K562 (cell line): Measurements from ENCODE around the gene DHRS3. TPM values are rescaled to one million over a fixed set of nuclear protein-coding genes. Genes with fewer than 3 reads are reported as not detected.
A peak's percentile ranks its signal among the peaks of the same experiment; 100 is the strongest.

Experiments used
- BMI1 ChIP-seq: fragments of 150-350 bp; IDR thresholded peaks from 2 replicates; pipeline ENCODE4 v1.6.1; 2014; ENCODE audit warnings: low read length
- COPS2 ChIP-seq: fragments of 450-650 bp; conservative IDR thresholded peaks from 2 replicates; pipeline ENCODE4 v1.6.1; 2016; ENCODE audit warnings: mild to moderate bottlenecking, moderate library complexity
- FIP1L1 ChIP-seq: fragments of 200-400 bp; formaldehyde crosslinking; IDR thresholded peaks from 2 replicates; pipeline ENCODE4 v1.6.1; 2018; ENCODE audit warnings: mild to moderate bottlenecking, low read depth, low read length; ENCODE audit not compliant: poor library complexity, severe bottlenecking
- HCFC1 ChIP-seq: IDR thresholded peaks from 2 replicates; pipeline ENCODE4 v1.6.1; 2012; ENCODE audit warnings: low read depth, low read length, improper control_type of control experiment
- HDAC3 ChIP-seq: fragments of 450-650 bp; IDR thresholded peaks from 2 replicates; pipeline ENCODE4 v1.6.1; 2018; ENCODE audit warnings: borderline replicate concordance, mild to moderate bottlenecking, moderate library complexity; ENCODE audit not compliant: partially characterized antibody
- KAT7 ChIP-seq: sonication (generic); formaldehyde crosslinking; IDR thresholded peaks from 2 replicates; pipeline ENCODE4 v1.8.0; 2022; ENCODE audit warnings: missing genetic modification reagents, mild to moderate bottlenecking, borderline replicate concordance
- KAT8 ChIP-seq: fragments of 450-650 bp; IDR thresholded peaks from 2 replicates; pipeline ENCODE4 v1.6.1; 2016; ENCODE audit warnings: low read depth, mild to moderate bottlenecking
- MCM3 ChIP-seq: fragments of 450-650 bp; IDR thresholded peaks from 2 replicates; pipeline ENCODE4 v1.6.1; 2016
- NCOA1 ChIP-seq: fragments of 450-650 bp; IDR thresholded peaks from 2 replicates; pipeline ENCODE4 v1.6.1; 2016; ENCODE audit warnings: low read depth
- RAD51 ChIP-seq: fragments of 450-650 bp; IDR thresholded peaks from 2 replicates; pipeline ENCODE4 v1.7.1; 2016; ENCODE audit warnings: low read depth, mild to moderate bottlenecking, borderline replicate concordance
- RBFOX2 ChIP-seq: fragments of 200-400 bp; formaldehyde crosslinking; IDR thresholded peaks from 2 replicates; pipeline ENCODE4 v1.6.1; 2017; ENCODE audit warnings: low read depth, mild to moderate bottlenecking, low read length, moderate library complexity
- SIX5 ChIP-seq, 2 experiments: IDR thresholded peaks; 2 replicates each; pipeline ENCODE4 v1.6.1; 2011; ENCODE audit warnings: low read length in 2 of 2, borderline replicate concordance in 1 of 2, low read depth in 1 of 2, mild to moderate bottlenecking in 1 of 2, moderate library complexity in 1 of 2; ENCODE audit not compliant: insufficient read depth in 1 of 2
- SLC30A9 ChIP-seq: fragments of 250-450 bp; sonication (Bioruptor Pico); IDR thresholded peaks from 2 replicates; pipeline ENCODE4 v1.8.0; 2022; ENCODE audit warnings: mild to moderate bottlenecking, moderate library complexity
- polyA plus RNA-seq, 8 experiments: library from polyadenylated mRNA; depleted of rRNA in 4 of 8; stranded (reverse) in 5 of 8; unstranded in 3 of 8; fragments of >200 nt; fragmentation: Nextera tagmentation in 2 of 8; fragmentation: Illumina TruSeq in 1 of 8; extraction: Ambion mirVana in 2 of 8; extraction: Trizol in 1 of 8; gene quantifications; 2 replicates each; pipeline versions ENCODE4 v1.2.1 to v1.2.3, GENCODE V29; 2011 to 2014; ENCODE audit warnings: inconsistent platforms in 1 of 8, missing spikeins in 1 of 8
- total RNA-seq, 7 experiments: library from RNA; depleted of rRNA in 6 of 7; stranded (reverse); fragments of >200 nt in 6 of 7; fragmentation: Illumina TruSeq in 2 of 7; extraction: Trizol in 2 of 7; gene quantifications; 2 replicates each; pipeline versions ENCODE4 v1.2.1 to v1.2.3, GENCODE V29; 2011 to 2021; ENCODE audit warnings: low replicate concordance in 1 of 7
- TF ChIP-seq, protein P1 (sequence below): sonication (generic); formaldehyde crosslinking; IDR thresholded peaks from 2 replicates; pipeline ENCODE4 v1.8.1; 2022; ENCODE audit warnings: missing genetic modification reagents
- TF ChIP-seq, protein P2 (sequence below), 2 experiments: fragments of 150-350 bp in 1 of 2; IDR thresholded peaks; 2 replicates each; pipeline ENCODE4 v1.6.1; 2012 to 2016; ENCODE audit warnings: low read depth in 2 of 2, low read length in 2 of 2, mild to moderate bottlenecking in 1 of 2, moderate library complexity in 1 of 2
- TF ChIP-seq, protein P3 (sequence below): fragments of 450-650 bp; IDR thresholded peaks from 2 replicates; pipeline ENCODE4 v1.7.1; 2018; ENCODE audit warnings: mild to moderate bottlenecking, low read depth; ENCODE audit not compliant: partially characterized antibody
- TF ChIP-seq, protein P4 (sequence below): fragments of 450-650 bp; formaldehyde crosslinking; IDR thresholded peaks from 2 replicates; pipeline ENCODE4 v1.4.0; 2022; ENCODE audit warnings: missing genetic modification characterization

Gene DHRS3
- total and polyA plus RNA-seq, 9 of the 15 experiments (the other 6 are each of a cell fraction or from before 2014, with no cell fraction given), result 21.0 to 116 (median 58.7) TPM

DNA sequence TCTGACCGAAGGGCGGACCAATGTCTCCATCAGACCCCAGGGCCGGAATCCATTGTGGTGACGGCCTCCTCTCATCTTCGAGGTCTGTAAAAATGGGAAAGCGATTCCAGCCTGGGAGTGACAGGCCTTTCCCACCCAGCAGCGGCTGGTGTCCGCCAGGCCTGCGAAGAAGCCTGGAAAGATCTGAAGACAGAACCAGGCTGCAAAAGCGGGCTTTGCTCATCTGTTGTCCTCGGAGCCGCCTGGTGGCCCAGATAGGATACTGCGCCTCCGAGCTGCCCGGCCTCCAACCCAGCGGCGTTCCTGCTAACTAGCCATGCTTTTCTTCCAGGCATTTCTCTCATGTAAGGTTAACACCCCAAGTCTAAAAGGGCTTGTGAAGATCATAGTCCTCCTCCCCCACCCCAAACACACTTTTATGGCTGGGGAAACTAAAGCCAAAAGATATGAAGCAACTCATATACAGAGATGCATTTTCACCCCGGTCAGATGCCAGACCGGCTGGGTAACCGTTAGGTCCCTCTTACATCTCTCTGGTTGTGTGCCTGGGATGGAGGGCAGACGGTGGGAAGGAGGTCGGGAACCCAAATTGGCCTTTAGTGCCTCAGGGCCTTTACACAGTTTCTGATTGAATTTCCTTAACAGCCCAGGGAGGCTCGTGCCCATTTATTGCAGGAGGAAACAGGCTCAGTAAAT lies 1.9 kb upstream of the DHRS3 start (continued):
- TF ChIP-seq, protein P1, sequence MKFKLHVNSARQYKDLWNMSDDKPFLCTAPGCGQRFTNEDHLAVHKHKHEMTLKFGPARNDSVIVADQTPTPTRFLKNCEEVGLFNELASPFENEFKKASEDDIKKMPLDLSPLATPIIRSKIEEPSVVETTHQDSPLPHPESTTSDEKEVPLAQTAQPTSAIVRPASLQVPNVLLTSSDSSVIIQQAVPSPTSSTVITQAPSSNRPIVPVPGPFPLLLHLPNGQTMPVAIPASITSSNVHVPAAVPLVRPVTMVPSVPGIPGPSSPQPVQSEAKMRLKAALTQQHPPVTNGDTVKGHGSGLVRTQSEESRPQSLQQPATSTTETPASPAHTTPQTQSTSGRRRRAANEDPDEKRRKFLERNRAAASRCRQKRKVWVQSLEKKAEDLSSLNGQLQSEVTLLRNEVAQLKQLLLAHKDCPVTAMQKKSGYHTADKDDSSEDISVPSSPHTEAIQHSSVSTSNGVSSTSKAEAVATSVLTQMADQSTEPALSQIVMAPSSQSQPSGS (CRISPR knock-in tag), result no peak
- TF ChIP-seq HCFC1 (peak; percentile 37), KAT7 (peak; percentile 84; the same call in 1 of the 2 replicates), COPS2 (no peak), KAT8 (no peak), SLC30A9 (CRISPR knock-in tag) (no peak), RBFOX2 (no peak), NCOA1 (no peak), FIP1L1 (no peak), HDAC3 (no peak), SIX5 (IDR thresholded peaks at IDR 0.05; ENCODE audit: borderline replicate concordance in 1 of 2, insufficient read depth in 1 of 2, low read depth in 1 of 2, low read length in 2 of 2) (no peak), BMI1 (no peak), MCM3 (no peak), RAD51 (no peak)
- TF ChIP-seq, protein P2, sequence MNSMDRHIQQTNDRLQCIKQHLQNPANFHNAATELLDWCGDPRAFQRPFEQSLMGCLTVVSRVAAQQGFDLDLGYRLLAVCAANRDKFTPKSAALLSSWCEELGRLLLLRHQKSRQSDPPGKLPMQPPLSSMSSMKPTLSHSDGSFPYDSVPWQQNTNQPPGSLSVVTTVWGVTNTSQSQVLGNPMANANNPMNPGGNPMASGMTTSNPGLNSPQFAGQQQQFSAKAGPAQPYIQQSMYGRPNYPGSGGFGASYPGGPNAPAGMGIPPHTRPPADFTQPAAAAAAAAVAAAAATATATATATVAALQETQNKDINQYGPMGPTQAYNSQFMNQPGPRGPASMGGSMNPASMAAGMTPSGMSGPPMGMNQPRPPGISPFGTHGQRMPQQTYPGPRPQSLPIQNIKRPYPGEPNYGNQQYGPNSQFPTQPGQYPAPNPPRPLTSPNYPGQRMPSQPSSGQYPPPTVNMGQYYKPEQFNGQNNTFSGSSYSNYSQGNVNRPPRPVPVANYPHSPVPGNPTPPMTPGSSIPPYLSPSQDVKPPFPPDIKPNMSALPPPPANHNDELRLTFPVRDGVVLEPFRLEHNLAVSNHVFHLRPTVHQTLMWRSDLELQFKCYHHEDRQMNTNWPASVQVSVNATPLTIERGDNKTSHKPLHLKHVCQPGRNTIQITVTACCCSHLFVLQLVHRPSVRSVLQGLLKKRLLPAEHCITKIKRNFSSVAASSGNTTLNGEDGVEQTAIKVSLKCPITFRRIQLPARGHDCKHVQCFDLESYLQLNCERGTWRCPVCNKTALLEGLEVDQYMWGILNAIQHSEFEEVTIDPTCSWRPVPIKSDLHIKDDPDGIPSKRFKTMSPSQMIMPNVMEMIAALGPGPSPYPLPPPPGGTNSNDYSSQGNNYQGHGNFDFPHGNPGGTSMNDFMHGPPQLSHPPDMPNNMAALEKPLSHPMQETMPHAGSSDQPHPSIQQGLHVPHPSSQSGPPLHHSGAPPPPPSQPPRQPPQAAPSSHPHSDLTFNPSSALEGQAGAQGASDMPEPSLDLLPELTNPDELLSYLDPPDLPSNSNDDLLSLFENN (IDR thresholded peaks at IDR 0.05; ENCODE audit: low read depth in 2 of 2, low read length in 2 of 2), result peak in 1 of 2 experiments; percentile 44; a peak in 1 of 4 replicates
- TF ChIP-seq, protein P3, sequence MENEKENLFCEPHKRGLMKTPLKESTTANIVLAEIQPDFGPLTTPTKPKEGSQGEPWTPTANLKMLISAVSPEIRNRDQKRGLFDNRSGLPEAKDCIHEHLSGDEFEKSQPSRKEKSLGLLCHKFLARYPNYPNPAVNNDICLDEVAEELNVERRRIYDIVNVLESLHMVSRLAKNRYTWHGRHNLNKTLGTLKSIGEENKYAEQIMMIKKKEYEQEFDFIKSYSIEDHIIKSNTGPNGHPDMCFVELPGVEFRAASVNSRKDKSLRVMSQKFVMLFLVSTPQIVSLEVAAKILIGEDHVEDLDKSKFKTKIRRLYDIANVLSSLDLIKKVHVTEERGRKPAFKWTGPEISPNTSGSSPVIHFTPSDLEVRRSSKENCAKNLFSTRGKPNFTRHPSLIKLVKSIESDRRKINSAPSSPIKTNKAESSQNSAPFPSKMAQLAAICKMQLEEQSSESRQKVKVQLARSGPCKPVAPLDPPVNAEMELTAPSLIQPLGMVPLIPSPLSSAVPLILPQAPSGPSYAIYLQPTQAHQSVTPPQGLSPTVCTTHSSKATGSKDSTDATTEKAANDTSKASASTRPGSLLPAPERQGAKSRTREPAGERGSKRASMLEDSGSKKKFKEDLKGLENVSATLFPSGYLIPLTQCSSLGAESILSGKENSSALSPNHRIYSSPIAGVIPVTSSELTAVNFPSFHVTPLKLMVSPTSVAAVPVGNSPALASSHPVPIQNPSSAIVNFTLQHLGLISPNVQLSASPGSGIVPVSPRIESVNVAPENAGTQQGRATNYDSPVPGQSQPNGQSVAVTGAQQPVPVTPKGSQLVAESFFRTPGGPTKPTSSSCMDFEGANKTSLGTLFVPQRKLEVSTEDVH, result no peak
- TF ChIP-seq, protein P4, sequence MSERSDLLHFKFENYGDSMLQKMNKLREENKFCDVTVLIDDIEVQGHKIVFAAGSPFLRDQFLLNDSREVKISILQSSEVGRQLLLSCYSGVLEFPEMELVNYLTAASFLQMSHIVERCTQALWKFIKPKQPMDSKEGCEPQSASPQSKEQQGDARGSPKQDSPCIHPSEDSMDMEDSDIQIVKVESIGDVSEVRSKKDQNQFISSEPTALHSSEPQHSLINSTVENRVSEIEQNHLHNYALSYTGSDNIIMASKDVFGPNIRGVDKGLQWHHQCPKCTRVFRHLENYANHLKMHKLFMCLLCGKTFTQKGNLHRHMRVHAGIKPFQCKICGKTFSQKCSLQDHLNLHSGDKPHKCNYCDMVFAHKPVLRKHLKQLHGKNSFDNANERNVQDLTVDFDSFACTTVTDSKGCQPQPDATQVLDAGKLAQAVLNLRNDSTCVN (CRISPR knock-in tag), result no peak
